ENCODE measurements around the gene SH3PXD2B.
A peak's percentile ranks its signal among the peaks of the same experiment; 100 is the strongest.

Gene SH3PXD2B

GRCh38 chr5:172436879-172437369 lies 17.4 kb downstream of the SH3PXD2B start:
- no peak for DNase-seq (ENCODE audit: low read depth)

- DNase-seq (ENCODE audit: low read depth): no peak
These were observed 18.0 kb downstream of the SH3PXD2B start for GRCh38 chr5:172436078-172436878.

GRCh38 chr5:172435362-172436077 lies 18.8 kb downstream of the SH3PXD2B start:
- no peak for DNase-seq (ENCODE audit: low read depth)

GRCh38 chr5:172434251-172434650 lies 20.1 kb downstream of the SH3PXD2B start:
- DNase-seq (ENCODE audit: low read depth): no peak

- DNase-seq (ENCODE audit: low read depth): no peak
These were observed 20.8 kb downstream of the SH3PXD2B start for GRCh38 chr5:172433513-172433912.

GRCh38 chr5:172433071-172433470 lies 21.3 kb downstream of the SH3PXD2B start:
- no peak for DNase-seq (ENCODE audit: low read depth)

- no peak for DNase-seq (ENCODE audit: low read depth)
These were observed 24.0 kb downstream of the SH3PXD2B start for GRCh38 chr5:172430354-172430753.

- peak; percentile 93 for DNase-seq (ENCODE audit: low read depth)
These were observed 25.0 kb downstream of the SH3PXD2B start for GRCh38 chr5:172429201-172429940.

- no peak for DNase-seq (ENCODE audit: low read depth)
These were observed 25.8 kb downstream of the SH3PXD2B start for GRCh38 chr5:172428224-172429166.

- no peak for DNase-seq (ENCODE audit: low read depth)
These were observed 27.1 kb downstream of the SH3PXD2B start for GRCh38 chr5:172427202-172427601.

GRCh38 chr5:172426086-172426485 lies 28.2 kb downstream of the SH3PXD2B start:
- peak; percentile 68 for DNase-seq (ENCODE audit: low read depth)

GRCh38 chr5:172425402-172425801 lies 28.9 kb downstream of the SH3PXD2B start:
- DNase-seq (ENCODE audit: low read depth): no peak

GRCh38 chr5:172424808-172425207 lies 29.5 kb downstream of the SH3PXD2B start:
- DNase-seq (ENCODE audit: low read depth): no peak

GRCh38 chr5:172424111-172424490 lies 30.2 kb downstream of the SH3PXD2B start:
- DNase-seq (ENCODE audit: low read depth): no peak

- DNase-seq (ENCODE audit: low read depth): no peak
These were observed 30.8 kb downstream of the SH3PXD2B start for GRCh38 chr5:172423379-172424110.

- no peak for DNase-seq (ENCODE audit: low read depth)
These were observed 32.1 kb downstream of the SH3PXD2B start for GRCh38 chr5:172422255-172422654.

- DNase-seq (ENCODE audit: low read depth): no peak
These were observed 33.3 kb downstream of the SH3PXD2B start for GRCh38 chr5:172421020-172421419.

- DNase-seq (ENCODE audit: low read depth): peak; percentile 96
These were observed 33.9 kb downstream of the SH3PXD2B start for GRCh38 chr5:172420235-172420939.

- DNase-seq (ENCODE audit: low read depth): peak; percentile 49
These were observed 35.2 kb downstream of the SH3PXD2B start for GRCh38 chr5:172418862-172419814.
